ENCODE data around the gene FIBP. TPM values are rescaled to one million over a fixed set of nuclear protein-coding genes. Genes with fewer than 3 reads are reported as not detected.

FIBP gene
- total RNA-seq, 2 donors from 2014 or later = 81.0 to 92.0 TPM

- H3K27me3 ChIP-seq (ENCODE audit: control insufficient read depth, insufficient read depth, low read length, poor library complexity, severe bottlenecking) = peaks cover 49% of the 10 kb centered on the region
- no peak overlapping the region for H3K4me3 Mint-ChIP-seq
- H3K4me1 Mint-ChIP-seq = peaks cover 8% of the 10 kb centered on the region
- H3K9me3 Mint-ChIP-seq = no peaks in the 10 kb centered on the region
- H3K9me3 ChIP-seq (ENCODE audit: control insufficient read depth, low read length) = no peaks in the 10 kb centered on the region
- H3K27ac ChIP-seq (ENCODE audit: low read depth, low read length) = no peak overlapping the region
- peaks cover 88% of the 10 kb centered on the region for H3K27me3 Mint-ChIP-seq (ENCODE audit: insufficient read depth)
- H3K27ac Mint-ChIP-seq = no peak overlapping the region
- peaks cover 3% of the 10 kb centered on the region for H3K4me1 ChIP-seq (ENCODE audit: control insufficient read depth, insufficient read depth, low read length)
- H3K36me3 ChIP-seq (ENCODE audit: control insufficient read depth, insufficient read depth, low read length) = no peaks in the 10 kb centered on the region
- no peak for DNase-seq
- no peak overlapping the region for H3K9ac ChIP-seq (ENCODE audit: extremely low read depth, low read length, poor library complexity, severe bottlenecking)
- TF ChIP-seq CTCF (conservative IDR thresholded peaks at IDR 0.05) = no peak
- no peak overlapping the region for H3K4me3 ChIP-seq (ENCODE audit: low read length)
- no peaks in the 10 kb centered on the region for H3K36me3 Mint-ChIP-seq (ENCODE audit: low read depth)
- 85 to 88% methylated on average over 8 of the region's 8 CpGs for WGBS, 2 experiments (ENCODE audit: insufficient coverage in 1 of 2, insufficient read length in 1 of 2)
Observed at GRCh38 chr11:65903715-65904114, 15.4 kb upstream of the FIBP start.

GRCh38 chr11:65903068-65903481 lies 14.8 kb upstream of the FIBP start:
- Histone ChIP-seq H3K9ac (ENCODE audit: extremely low read depth, low read length, poor library complexity, severe bottlenecking) (no peak overlapping the region), H3K36me3 (ENCODE audit: control insufficient read depth, insufficient read depth, low read length) (no peaks in the 10 kb centered on the region)

GRCh38 chr11:65900899-65901180 lies 12.6 kb upstream of the FIBP start:
- H3K4me3 ChIP-seq (ENCODE audit: low read length) = peak overlapping the region; percentile 59
- Mint-ChIP-seq H3K27me3 (ENCODE audit: insufficient read depth) (peaks cover 91% of the 10 kb centered on the region), H3K4me1 (peaks cover 8% of the 10 kb centered on the region), H3K9me3 (no peaks in the 10 kb centered on the region), H3K36me3 (ENCODE audit: low read depth) (no peaks in the 10 kb centered on the region), H3K4me3 (peak overlapping the region; percentile 47), H3K27ac (no peak overlapping the region)
- peaks cover 3% of the 10 kb centered on the region for H3K4me1 ChIP-seq (ENCODE audit: control insufficient read depth, insufficient read depth, low read length)
- H3K9ac ChIP-seq (ENCODE audit: extremely low read depth, low read length, poor library complexity, severe bottlenecking) = no peak overlapping the region
- no peaks in the 10 kb centered on the region for H3K36me3 ChIP-seq (ENCODE audit: control insufficient read depth, insufficient read depth, low read length)
- H3K27me3 ChIP-seq (ENCODE audit: control insufficient read depth, insufficient read depth, low read length, poor library complexity, severe bottlenecking) = peaks cover 49% of the 10 kb centered on the region
- TF ChIP-seq CTCF (conservative IDR thresholded peaks at IDR 0.05) = no peak
- no peak for DNase-seq
- H3K9me3 ChIP-seq (ENCODE audit: control insufficient read depth, low read length) = no peaks in the 10 kb centered on the region
- 70 to 72% methylated on average over 6 to 8 of the region's 11 CpGs for WGBS, 2 experiments (ENCODE audit: insufficient coverage in 1 of 2, insufficient read length in 1 of 2)
- no peak overlapping the region for H3K27ac ChIP-seq (ENCODE audit: low read depth, low read length)

More at GRCh38 chr11:65903068-65903481, 14.8 kb upstream of the FIBP start:
- Histone ChIP-seq H3K4me3 (ENCODE audit: low read length) (no peak overlapping the region), H3K4me1 (ENCODE audit: control insufficient read depth, insufficient read depth, low read length) (peaks cover 3% of the 10 kb centered on the region), H3K27ac (ENCODE audit: low read depth, low read length) (no peak overlapping the region), H3K9me3 (ENCODE audit: control insufficient read depth, low read length) (no peaks in the 10 kb centered on the region), H3K27me3 (ENCODE audit: control insufficient read depth, insufficient read depth, low read length, poor library complexity, severe bottlenecking) (peaks cover 54% of the 10 kb centered on the region)
- Mint-ChIP-seq H3K4me3 (no peak overlapping the region), H3K27me3 (ENCODE audit: insufficient read depth) (peaks cover 90% of the 10 kb centered on the region), H3K36me3 (ENCODE audit: low read depth) (no peaks in the 10 kb centered on the region), H3K4me1 (peaks cover 8% of the 10 kb centered on the region), H3K9me3 (no peaks in the 10 kb centered on the region), H3K27ac (no peak overlapping the region)
- WGBS, 2 experiments (ENCODE audit: insufficient coverage in 1 of 2, insufficient read length in 1 of 2) = 0 to 25% methylated on average over 1 to 5 of the region's 5 CpGs
- no peak for TF ChIP-seq CTCF (conservative IDR thresholded peaks at IDR 0.05)
- peak; percentile 85 for DNase-seq
